Measurements from ENCODE around the gene TNN. TPM values are rescaled to one million over a fixed set of nuclear protein-coding genes. Genes with fewer than 3 reads are reported as not detected.
A peak's percentile ranks its signal among the peaks of the same experiment; 100 is the strongest.

TNN gene
- total RNA-seq, 1 experiment from 2014 or later, result not detected

DNA sequence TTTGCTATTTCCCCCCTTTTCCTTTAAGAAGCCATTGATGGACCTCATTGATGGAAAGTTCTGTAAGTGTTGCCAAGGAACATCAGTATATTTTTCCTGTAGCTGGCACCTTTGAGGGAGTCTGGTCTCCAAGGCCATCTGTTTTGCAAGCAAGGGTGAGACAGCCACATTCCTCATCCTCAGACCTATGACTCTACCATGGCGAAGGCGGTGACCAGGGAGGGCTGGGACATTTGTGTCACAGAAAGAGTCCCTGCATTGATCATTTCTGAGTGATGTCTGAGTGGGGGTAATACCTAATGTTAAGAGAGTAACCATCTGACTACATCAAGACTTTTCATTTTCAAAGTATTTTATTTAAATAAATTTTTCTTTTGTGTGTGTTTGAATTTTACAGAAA, 89.6 kb downstream of the TNN start:
- ChIA-PET POLR2A (ENCODE audit: low non-redundant PET) (interaction anchor here (0.6 to 0.7 kb wide), 2 partner anchors 126 to 134 kb away, joined by 3 to 15 read pairs; partner anchors contain the start of gene MRPS14), CTCF (interaction anchor here (0.6 kb wide), 1 partner anchor 162 kb away, joined by 3 read pairs; no protein-coding TSS in a partner anchor)
- Histone ChIP-seq H3K9me3 (ENCODE audit: low read depth, low read length, poor library complexity, severe bottlenecking) (no peaks in the 10 kb centered on the region), H3K27ac (ENCODE audit: low read depth, low read length, poor library complexity, severe bottlenecking) (no peak overlapping the region), H3K4me3 (ENCODE audit: low read depth, low read length, poor library complexity, severe bottlenecking) (no peak overlapping the region), H3K27me3 (replicated peaks; ENCODE audit: insufficient read depth, low read depth, low read length, poor library complexity) (no peaks in the 10 kb centered on the region), H3K4me1 (ENCODE audit: insufficient read depth, low read length, poor library complexity, severe bottlenecking) (no peaks in the 10 kb centered on the region), H3K36me3 (ENCODE audit: insufficient read depth, low read length, poor library complexity, severe bottlenecking) (no peaks in the 10 kb centered on the region)
- TF ChIP-seq, protein P1, sequence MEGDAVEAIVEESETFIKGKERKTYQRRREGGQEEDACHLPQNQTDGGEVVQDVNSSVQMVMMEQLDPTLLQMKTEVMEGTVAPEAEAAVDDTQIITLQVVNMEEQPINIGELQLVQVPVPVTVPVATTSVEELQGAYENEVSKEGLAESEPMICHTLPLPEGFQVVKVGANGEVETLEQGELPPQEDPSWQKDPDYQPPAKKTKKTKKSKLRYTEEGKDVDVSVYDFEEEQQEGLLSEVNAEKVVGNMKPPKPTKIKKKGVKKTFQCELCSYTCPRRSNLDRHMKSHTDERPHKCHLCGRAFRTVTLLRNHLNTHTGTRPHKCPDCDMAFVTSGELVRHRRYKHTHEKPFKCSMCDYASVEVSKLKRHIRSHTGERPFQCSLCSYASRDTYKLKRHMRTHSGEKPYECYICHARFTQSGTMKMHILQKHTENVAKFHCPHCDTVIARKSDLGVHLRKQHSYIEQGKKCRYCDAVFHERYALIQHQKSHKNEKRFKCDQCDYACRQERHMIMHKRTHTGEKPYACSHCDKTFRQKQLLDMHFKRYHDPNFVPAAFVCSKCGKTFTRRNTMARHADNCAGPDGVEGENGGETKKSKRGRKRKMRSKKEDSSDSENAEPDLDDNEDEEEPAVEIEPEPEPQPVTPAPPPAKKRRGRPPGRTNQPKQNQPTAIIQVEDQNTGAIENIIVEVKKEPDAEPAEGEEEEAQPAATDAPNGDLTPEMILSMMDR (conservative IDR thresholded peaks at IDR 0.05; ENCODE audit: low read depth, low read length), result no peak
- TF ChIP-seq EZH2 (IDR thresholded peaks at IDR 0.05; ENCODE audit: borderline replicate concordance, low read depth, low read length, poor library complexity, severe bottlenecking), result no peak
- intact Hi-C loops (cut with micrococcal nuclease; ENCODE audit: unreplicated experiment), result loop anchor here (10.0 kb wide), 1 partner anchor 728 kb away; no protein-coding TSS in a partner anchor
- no TSS peak for BruUV-seq (replicated peaks)
- no peak for DNase-seq (ENCODE audit: low spot score)

DNA sequence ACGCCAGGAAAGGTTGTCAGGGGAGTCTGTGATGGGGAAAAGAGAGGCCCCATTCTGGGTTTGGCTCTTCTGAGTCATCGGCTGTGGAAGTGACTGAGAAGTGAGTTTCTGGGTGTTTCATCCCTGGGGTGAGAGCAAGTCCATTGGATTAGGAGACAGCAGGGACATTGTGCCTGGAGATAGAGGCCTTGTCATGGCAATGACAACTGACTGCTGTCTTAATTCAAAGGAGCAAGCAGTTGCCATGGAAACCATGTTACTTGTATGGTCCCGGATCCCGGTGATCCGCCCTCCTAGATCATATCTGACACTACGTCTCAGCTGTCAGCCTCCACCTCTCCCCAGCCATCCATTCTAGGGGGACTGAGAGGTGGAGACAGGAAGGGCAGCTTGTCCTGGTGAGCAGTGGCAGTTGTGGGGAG, 90.5 kb downstream of the TNN start:
- DNase-seq (ENCODE audit: low spot score), result no peak
- Histone ChIP-seq H3K27ac (ENCODE audit: low read depth, low read length, poor library complexity, severe bottlenecking) (no peak overlapping the region), H3K4me3 (ENCODE audit: low read depth, low read length, poor library complexity, severe bottlenecking) (no peak overlapping the region), H3K27me3 (replicated peaks; ENCODE audit: insufficient read depth, low read depth, low read length, poor library complexity) (no peaks in the 10 kb centered on the region), H3K9me3 (ENCODE audit: low read depth, low read length, poor library complexity, severe bottlenecking) (no peaks in the 10 kb centered on the region), H3K36me3 (ENCODE audit: insufficient read depth, low read length, poor library complexity, severe bottlenecking) (no peaks in the 10 kb centered on the region), H3K4me1 (ENCODE audit: insufficient read depth, low read length, poor library complexity, severe bottlenecking) (no peaks in the 10 kb centered on the region)
- intact Hi-C loops (cut with micrococcal nuclease; ENCODE audit: unreplicated experiment), result loop anchor here (10.0 kb wide), 1 partner anchor 727 kb away; no protein-coding TSS in a partner anchor
- ChIA-PET CTCF (no interaction called here), POLR2A (ENCODE audit: low non-redundant PET) (no interaction called here)
- BruUV-seq (replicated peaks), result no TSS peak
- TF ChIP-seq, protein P1 (conservative IDR thresholded peaks at IDR 0.05; ENCODE audit: low read depth, low read length), result no peak
- no peak for TF ChIP-seq EZH2 (IDR thresholded peaks at IDR 0.05; ENCODE audit: borderline replicate concordance, low read depth, low read length, poor library complexity, severe bottlenecking)

DNA sequence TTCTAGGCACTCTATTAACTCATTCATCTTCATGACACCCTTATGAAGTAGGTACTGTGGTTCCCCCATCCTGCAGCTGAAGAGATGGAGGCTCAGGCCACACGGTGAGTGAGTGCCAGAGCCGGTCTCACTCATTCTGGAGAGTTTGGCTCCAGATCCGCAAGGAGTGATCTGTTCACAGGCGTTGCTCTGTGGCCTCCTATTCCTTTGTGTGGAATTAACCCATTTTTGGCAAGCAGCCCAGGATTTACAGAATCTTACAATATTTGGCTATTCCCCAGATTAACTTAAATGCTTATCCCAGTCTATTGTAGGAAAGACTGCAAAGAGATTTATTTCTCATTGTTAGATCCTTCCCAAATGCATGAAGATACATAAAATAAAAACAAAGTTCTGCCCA, 95.3 kb downstream of the TNN start:
- CTCF ChIA-PET, result no interaction called here

More for the DNA sequence above, 95.3 kb downstream of the TNN start:
- no peaks in the 10 kb centered on the region for H3K9me3 ChIP-seq (ENCODE audit: low read depth, low read length, poor library complexity, severe bottlenecking)
- H3K4me3 ChIP-seq (ENCODE audit: low read depth, low read length, poor library complexity, severe bottlenecking), result no peak overlapping the region
- no peaks in the 10 kb centered on the region for H3K36me3 ChIP-seq (ENCODE audit: insufficient read depth, low read length, poor library complexity, severe bottlenecking)
- BruUV-seq (replicated peaks), result no TSS peak
- no peak overlapping the region for H3K27ac ChIP-seq (ENCODE audit: low read depth, low read length, poor library complexity, severe bottlenecking)
- intact Hi-C loops (cut with micrococcal nuclease; ENCODE audit: unreplicated experiment), result no loop called here
- DNase-seq (ENCODE audit: low spot score), result peak; percentile 37
- no peaks in the 10 kb centered on the region for H3K4me1 ChIP-seq (ENCODE audit: insufficient read depth, low read length, poor library complexity, severe bottlenecking)
- TF ChIP-seq, protein P1 (conservative IDR thresholded peaks at IDR 0.05; ENCODE audit: low read depth, low read length), result no peak
- no peak for TF ChIP-seq EZH2 (IDR thresholded peaks at IDR 0.05; ENCODE audit: borderline replicate concordance, low read depth, low read length, poor library complexity, severe bottlenecking)
- no peaks in the 10 kb centered on the region for H3K27me3 ChIP-seq (replicated peaks; ENCODE audit: insufficient read depth, low read depth, low read length, poor library complexity)
- POLR2A ChIA-PET (ENCODE audit: low non-redundant PET), result no interaction called here

All from A673 (cell line).